Activated naive CD8-positive, alpha-beta T cell treated with anti-CD3 and anti-CD28 coated beads for 36 hours (primary cell): ENCODE measurements around the gene TRAM2. TPM values are rescaled to one million over a fixed set of nuclear protein-coding genes. Genes with fewer than 3 reads are reported as not detected.
"Not testable (repeated sequence)": the region's sequence is repeated elsewhere in the genome, so short reads cannot be mapped to it uniquely, and the experiment has no call there.

Source experiments
- DNase-seq: peaks from one replicate; pipeline ENCODE4 v3.0.0; 2021
- H3K27ac Mint-ChIP-seq: one replicate; pipeline ENCODE4 v1.8.0; 2022; ENCODE audit warnings: mild to moderate bottlenecking, moderate library complexity, mixed read lengths
- H3K27me3 Mint-ChIP-seq: one replicate; pipeline ENCODE4 v1.8.0; 2022; ENCODE audit warnings: mild to moderate bottlenecking, mixed read lengths
- H3K36me3 Mint-ChIP-seq: one replicate; pipeline ENCODE4 v1.8.0; 2021; ENCODE audit warnings: mild to moderate bottlenecking, mixed read lengths
- H3K4me1 Mint-ChIP-seq: one replicate; pipeline ENCODE4 v1.8.0; 2021; ENCODE audit warnings: mixed read lengths
- H3K4me3 Mint-ChIP-seq: one replicate; pipeline ENCODE4 v1.8.0; 2022; ENCODE audit warnings: mild to moderate bottlenecking, moderate library complexity, mixed read lengths
- H3K9me3 Mint-ChIP-seq: one replicate; pipeline ENCODE4 v1.8.0; 2022; ENCODE audit warnings: mixed read lengths
- total RNA-seq, 2 experiments: library from RNA; stranded (reverse); gene quantifications; one replicate each; pipeline ENCODE4 v1.2.3, GENCODE V29; 2021

The TRAM2 gene
- total RNA-seq, 2 experiments from 2014 or later = 1.6 to 2.0 TPM

DNA sequence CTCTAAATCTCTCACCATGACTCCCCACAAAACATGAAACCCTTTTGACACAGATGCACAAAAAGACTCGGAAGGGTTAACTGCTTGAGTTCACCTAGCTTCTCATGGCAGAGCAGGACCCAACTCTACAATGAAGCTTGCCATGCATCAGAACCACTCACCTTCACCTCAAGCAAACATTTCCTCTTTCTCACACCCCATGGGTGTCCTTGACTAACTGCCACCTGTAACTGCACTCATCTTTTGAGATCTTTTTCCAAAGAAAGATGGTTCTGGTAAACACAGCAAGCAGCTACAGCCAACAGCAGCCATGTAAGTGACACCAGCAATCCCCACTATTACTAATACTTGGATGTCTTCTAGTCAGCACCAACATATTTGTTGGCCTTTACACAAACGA is 80.2 kb downstream of the TRAM2 start:
- H3K27ac Mint-ChIP-seq = no peak overlapping the region
- no peak overlapping the region for H3K4me3 Mint-ChIP-seq
- no peak for DNase-seq
- peaks cover 6% of the 10 kb centered on the region for H3K36me3 Mint-ChIP-seq
- H3K4me1 Mint-ChIP-seq = no peaks in the 10 kb centered on the region
- H3K9me3 Mint-ChIP-seq = no peaks in the 10 kb centered on the region
- H3K27me3 Mint-ChIP-seq = no peaks in the 10 kb centered on the region

DNA sequence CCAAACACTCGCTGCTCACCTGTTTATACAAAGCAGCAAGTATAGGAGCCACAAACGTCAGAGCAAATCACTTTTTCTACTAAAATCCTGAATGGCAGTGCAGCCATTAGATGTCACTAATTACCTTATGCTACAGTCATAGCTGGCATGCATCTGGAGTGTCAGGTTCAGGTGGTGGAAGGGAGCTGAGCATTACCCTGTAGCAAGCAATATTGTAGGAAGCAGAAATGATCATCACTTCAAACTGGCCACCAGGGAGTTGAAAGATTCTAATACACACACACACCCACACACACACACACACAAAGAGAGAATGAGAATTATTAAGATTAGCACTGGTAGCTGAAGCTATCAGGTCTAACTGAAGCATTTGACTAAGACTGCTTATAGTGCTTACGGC is 80.9 kb downstream of the TRAM2 start:
- DNase-seq = no peak
- Mint-ChIP-seq H3K27me3 (no peaks in the 10 kb centered on the region), H3K27ac (no peak overlapping the region), H3K4me3 (no peak overlapping the region), H3K4me1 (no peaks in the 10 kb centered on the region), H3K36me3 (peaks cover 6% of the 10 kb centered on the region), H3K9me3 (no peaks in the 10 kb centered on the region)

DNA sequence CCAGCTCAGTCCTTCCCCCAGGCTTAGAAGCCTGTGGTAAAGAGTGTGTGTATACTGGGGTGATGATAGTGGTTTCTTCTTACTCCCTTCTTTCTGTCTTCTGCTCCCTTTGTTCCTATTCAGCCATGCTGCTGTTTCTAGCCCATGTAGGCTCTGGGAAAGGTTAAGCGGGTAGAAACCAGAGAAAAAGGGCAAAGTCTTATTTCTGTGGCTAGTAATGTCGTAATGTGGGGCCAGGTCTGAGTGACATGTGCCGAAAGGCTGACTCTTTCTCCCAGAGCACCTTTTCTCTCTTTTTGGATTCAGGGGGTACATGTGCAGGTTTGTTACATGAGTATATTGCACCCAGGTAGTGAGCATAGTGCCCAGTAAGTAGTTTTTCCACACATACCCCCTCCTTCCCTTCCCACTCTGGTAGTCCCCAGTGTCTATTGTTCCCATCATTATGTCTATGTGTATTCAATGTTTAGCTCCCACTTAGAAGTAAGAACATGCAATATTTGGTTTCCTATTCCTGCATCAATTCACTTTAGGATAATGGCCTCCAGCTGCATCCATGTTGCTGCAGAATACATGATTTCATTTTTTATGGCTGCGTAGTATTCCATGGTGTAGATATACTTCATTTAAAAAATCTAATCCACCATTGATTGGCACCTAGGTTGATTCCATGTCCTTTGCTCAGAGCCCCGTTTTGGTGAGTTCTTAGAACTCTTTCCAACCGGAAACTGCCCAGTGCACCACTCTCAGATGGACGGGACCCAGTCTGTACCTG is 82.4 kb downstream of the TRAM2 start:
- no peaks in the 10 kb centered on the region for H3K4me1 Mint-ChIP-seq
- H3K4me3 Mint-ChIP-seq = no peak overlapping the region
- H3K27me3 Mint-ChIP-seq = no peaks in the 10 kb centered on the region
- peaks cover 6% of the 10 kb centered on the region for H3K36me3 Mint-ChIP-seq
- DNase-seq = no peak
- H3K27ac Mint-ChIP-seq = no peak overlapping the region
- H3K9me3 Mint-ChIP-seq = no peaks in the 10 kb centered on the region

DNA sequence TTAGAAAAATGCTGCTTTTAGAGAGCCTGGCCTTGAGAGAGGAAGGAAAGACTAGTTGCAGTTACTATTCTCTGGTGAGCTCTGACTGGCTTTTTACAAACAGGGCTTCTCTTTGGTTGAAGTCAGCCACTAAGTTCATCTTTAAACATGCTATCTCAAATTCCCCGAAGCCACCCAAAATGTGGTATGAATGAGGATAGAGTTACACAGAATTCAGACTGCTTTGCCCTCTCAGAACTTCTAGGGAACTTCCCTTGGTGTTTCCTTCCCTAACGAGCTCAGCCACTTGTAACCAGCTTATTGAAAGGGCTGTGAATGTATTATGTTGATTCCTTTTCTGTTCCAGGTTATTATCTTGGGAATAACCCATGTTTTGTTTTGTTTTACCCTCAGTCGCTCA is 83.2 kb downstream of the TRAM2 start:
- Mint-ChIP-seq H3K9me3 (no peaks in the 10 kb centered on the region), H3K36me3 (peaks cover 6% of the 10 kb centered on the region), H3K27me3 (no peaks in the 10 kb centered on the region), H3K27ac (no peak overlapping the region), H3K4me3 (no peak overlapping the region), H3K4me1 (no peaks in the 10 kb centered on the region)
- no peak for DNase-seq

DNA sequence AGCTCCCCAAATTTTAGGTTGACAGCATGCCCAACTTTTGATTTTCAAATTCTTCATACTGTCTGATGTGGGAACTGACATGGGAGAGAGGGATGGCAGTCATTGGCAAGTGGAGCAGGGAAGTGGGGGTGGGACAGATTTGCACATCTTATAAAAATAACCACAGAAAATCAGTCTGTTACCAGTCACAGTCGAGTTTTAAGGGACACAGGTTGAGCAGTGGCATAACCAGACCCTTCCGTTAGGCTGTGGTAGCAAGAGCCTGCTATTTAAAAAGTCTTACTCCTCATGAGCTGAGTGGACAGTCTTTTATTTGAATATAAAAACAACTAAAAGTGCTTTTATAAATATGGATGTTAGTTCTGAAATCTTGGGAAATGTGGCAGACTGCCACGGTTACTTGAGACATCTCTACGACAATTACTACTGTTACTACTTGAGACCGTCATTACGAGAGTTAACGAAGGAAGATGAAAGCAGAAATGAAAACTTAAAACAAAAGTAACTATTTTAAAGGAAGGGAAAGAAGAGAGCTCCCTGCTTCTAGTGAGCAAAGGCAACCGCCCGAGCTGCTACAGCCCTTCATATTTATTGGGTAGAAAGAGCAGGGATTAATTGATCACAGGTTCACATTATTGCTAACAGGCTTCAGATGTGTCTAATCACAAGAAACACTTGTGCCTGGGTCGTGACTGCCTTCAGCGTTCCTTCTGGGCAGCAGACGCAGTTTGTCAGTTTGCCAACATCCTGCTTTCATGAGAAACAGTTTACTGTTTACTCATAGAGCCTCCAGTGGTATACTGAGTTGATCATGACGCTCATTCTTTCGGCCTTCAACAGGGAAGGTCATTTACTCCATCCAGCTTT is 85.4 kb downstream of the TRAM2 start:
- H3K9me3 Mint-ChIP-seq = no peaks in the 10 kb centered on the region
- no peaks in the 10 kb centered on the region for H3K4me1 Mint-ChIP-seq
- H3K4me3 Mint-ChIP-seq = no peak overlapping the region
- no peaks in the 10 kb centered on the region for H3K27me3 Mint-ChIP-seq
- H3K36me3 Mint-ChIP-seq = peaks cover 6% of the 10 kb centered on the region
- no peak overlapping the region for H3K27ac Mint-ChIP-seq
- no peak for DNase-seq

DNA sequence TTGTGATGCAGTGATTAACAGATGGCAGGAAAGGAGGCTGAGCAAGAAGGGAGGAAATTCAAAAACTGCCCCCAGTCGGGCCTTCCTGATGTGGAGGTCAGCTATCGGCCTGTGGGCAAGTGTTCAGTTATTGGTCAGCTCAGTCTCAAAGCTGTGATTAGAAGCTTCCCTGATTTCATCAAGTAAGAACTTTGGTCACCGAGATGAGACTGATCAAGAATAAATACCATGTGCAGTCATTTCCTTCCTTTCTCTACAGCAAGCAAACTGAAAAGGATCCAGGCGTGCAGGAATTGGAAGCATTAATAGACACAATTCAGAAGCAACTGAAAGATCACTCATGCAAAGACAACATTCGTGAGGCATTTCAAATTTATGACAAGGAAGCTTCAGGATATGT is 87.0 kb downstream of the TRAM2 start:
- H3K4me3 Mint-ChIP-seq = no peak overlapping the region
- no peaks in the 10 kb centered on the region for H3K27me3 Mint-ChIP-seq
- H3K36me3 Mint-ChIP-seq = peaks cover 3% of the 10 kb centered on the region

DNA sequence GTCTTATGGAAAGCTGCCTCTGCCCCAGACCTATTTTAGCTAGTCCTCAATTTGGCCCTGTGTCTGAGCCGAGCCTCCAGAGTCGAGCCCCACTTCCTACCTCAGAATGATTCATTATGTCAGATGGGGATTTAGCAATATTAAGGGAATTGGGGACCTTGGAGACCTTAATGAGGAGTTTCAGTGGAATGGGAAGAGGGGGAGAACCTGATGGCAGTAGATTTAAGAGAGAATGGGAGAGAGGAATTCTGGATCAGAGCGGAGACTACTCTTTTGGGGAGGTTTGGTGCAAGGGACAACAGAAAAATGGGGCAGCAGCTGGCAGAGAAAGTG is 93.2 kb downstream of the TRAM2 start:
- Mint-ChIP-seq H3K36me3 (peaks cover 1% of the 10 kb centered on the region), H3K9me3 (no peaks in the 10 kb centered on the region), H3K4me3 (no peak overlapping the region), H3K27ac (no peak overlapping the region), H3K4me1 (no peaks in the 10 kb centered on the region), H3K27me3 (no peaks in the 10 kb centered on the region)
- no peak for DNase-seq

More for the DNA sequence above, 87.0 kb downstream of the TRAM2 start:
- Mint-ChIP-seq H3K4me1 (no peaks in the 10 kb centered on the region), H3K27ac (no peak overlapping the region), H3K9me3 (no peaks in the 10 kb centered on the region)
- no peak for DNase-seq

- Mint-ChIP-seq H3K4me1 (no peaks in the 10 kb centered on the region), H3K4me3 (no peak overlapping the region), H3K27ac (no peak overlapping the region), H3K9me3 (no peaks in the 10 kb centered on the region), H3K27me3 (no peaks in the 10 kb centered on the region), H3K36me3 (peaks cover 1% of the 10 kb centered on the region)
- DNase-seq = no peak
Measured at GRCh38 chr6:52482903-52483670, 93.8 kb downstream of the TRAM2 start.

GRCh38 chr6:52475307-52475706 is 101.6 kb downstream of the TRAM2 start:
- Mint-ChIP-seq H3K27me3 (no peaks in the 10 kb centered on the region), H3K27ac (no peak overlapping the region), H3K36me3 (no peaks in the 10 kb centered on the region), H3K4me1 (no peaks in the 10 kb centered on the region), H3K4me3 (no peak overlapping the region), H3K9me3 (no peaks in the 10 kb centered on the region)
- no peak for DNase-seq

GRCh38 chr6:52474173-52474572 is 102.7 kb downstream of the TRAM2 start:
- Mint-ChIP-seq H3K9me3 (no peaks in the 10 kb centered on the region), H3K27me3 (no peaks in the 10 kb centered on the region), H3K36me3 (no peaks in the 10 kb centered on the region), H3K27ac (no peak overlapping the region), H3K4me1 (no peaks in the 10 kb centered on the region), H3K4me3 (no peak overlapping the region)
- DNase-seq = no peak

DNA sequence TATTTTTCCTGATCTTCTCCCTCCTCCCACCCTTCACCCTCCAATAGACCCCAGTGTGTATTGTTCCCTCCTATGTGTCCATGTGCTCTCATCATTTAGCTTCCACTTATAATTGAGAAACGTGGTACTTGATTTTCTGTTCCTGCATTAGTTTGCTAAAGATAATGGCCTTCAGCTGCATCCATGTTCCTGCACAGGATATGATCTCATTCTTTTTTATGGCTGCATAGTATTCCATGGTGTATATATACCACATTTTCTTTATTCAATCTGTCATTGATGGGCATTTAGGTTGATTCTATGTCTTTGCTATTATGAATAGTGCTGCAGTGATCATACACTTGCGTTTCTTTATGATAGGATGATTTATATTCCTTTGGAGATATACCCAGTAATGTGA is 115.7 kb downstream of the TRAM2 start:
- not testable (repeated sequence) for H3K4me3 Mint-ChIP-seq, H3K36me3 Mint-ChIP-seq, DNase-seq, H3K27ac Mint-ChIP-seq, H3K27me3 Mint-ChIP-seq, H3K9me3 Mint-ChIP-seq, H3K4me1 Mint-ChIP-seq

DNA sequence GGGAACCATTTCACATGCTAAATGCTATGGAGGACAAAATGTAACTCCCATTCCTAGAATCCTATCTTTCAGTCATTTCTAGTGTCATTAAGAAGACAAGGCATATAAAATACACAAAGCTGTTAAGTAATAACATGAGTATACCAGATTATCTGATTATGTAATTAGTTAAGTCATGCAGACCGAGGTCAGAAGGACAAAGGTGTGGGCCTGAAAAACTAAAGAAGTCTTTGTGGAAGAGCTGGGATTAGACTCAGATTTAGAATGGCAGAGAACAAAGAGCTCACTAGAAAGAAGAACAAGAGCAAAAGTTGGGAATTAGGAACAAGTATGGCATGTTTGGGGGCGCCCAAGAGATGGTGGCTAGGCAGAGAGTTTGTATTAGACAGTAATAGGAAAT is 119.8 kb downstream of the TRAM2 start:
- H3K36me3 Mint-ChIP-seq = peaks cover 5% of the 10 kb centered on the region

DNA sequence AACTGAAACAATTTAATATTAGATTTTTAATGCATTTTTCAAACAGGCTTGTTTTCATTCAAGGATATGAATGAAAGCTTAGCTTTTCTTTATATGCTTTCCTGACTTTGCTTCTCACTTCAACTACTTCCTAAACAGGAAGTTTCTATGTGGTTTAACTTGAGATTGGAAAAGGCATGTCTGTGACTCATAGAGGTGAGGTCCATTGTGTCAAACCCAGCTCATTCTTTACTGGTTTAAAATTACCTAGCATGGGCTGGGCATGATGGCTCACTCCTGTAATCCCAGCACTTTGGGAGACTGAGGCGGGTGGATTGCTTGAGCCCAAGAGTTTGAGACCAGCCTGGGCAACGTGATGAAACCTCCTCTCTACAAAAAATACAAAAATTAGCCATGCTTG is 122.3 kb downstream of the TRAM2 start:
- H3K27me3 Mint-ChIP-seq = no peaks in the 10 kb centered on the region
- H3K4me3 Mint-ChIP-seq = no peak overlapping the region
- H3K4me1 Mint-ChIP-seq = no peaks in the 10 kb centered on the region
- DNase-seq = no peak
- H3K27ac Mint-ChIP-seq = no peak overlapping the region
- peaks cover 11% of the 10 kb centered on the region for H3K9me3 Mint-ChIP-seq
- H3K36me3 Mint-ChIP-seq = peaks cover 19% of the 10 kb centered on the region

More for the DNA sequence above, 119.8 kb downstream of the TRAM2 start:
- no peaks in the 10 kb centered on the region for H3K4me1 Mint-ChIP-seq
- DNase-seq = no peak
- H3K27me3 Mint-ChIP-seq = no peaks in the 10 kb centered on the region
- H3K4me3 Mint-ChIP-seq = no peak overlapping the region
- no peak overlapping the region for H3K27ac Mint-ChIP-seq
- H3K9me3 Mint-ChIP-seq = peaks cover 2% of the 10 kb centered on the region
